Stimulated activated CD8-positive, alpha-beta memory T cell treated with anti-CD3 and anti-CD28 coated beads, Interleukin-7, amount 100 ng/mL, for 48 hours (primary cell): ENCODE measurements around the gene AP1M1.

Source experiments
- DNase-seq, 2 donors: peaks; one replicate each; pipeline ENCODE4 v3.0.0-alpha.2; 2020; ENCODE audit warnings: low read depth in 1 of 2; ENCODE audit errors: extremely low read depth in 1 of 2

The AP1M1 gene

DNA sequence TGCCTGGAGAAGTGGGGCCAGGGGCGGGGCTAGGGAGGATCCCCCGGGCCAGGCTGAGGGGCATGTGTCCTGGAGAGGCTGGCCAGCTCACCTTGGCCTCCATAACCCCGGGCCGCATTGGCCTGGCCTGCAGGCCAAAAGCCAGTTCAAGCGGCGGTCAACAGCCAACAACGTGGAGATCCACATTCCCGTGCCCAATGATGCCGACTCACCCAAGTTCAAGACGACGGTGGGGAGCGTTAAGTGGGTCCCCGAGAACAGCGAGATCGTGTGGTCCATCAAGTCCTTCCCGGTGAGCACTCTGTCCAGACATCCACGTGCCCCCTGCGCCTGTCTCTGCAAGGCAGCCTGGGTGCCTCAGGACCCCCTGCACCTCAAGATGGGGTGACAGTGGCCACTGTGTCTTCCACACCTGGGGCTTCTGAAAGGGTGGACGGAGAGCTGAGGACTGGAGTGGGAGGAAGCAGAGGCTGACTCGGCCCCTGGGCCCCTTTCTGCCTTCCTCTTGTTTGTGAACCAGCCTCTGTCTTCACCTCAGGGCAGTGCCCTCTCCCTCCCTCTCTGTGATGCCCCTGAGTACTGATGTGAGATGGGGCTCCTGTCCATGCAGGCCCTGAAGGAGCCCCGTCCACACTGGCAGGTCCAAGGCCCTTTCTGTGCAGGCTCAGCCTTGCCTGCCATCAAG is 31.1 kb downstream of the AP1M1 start:
- no peak for DNase-seq

DNA sequence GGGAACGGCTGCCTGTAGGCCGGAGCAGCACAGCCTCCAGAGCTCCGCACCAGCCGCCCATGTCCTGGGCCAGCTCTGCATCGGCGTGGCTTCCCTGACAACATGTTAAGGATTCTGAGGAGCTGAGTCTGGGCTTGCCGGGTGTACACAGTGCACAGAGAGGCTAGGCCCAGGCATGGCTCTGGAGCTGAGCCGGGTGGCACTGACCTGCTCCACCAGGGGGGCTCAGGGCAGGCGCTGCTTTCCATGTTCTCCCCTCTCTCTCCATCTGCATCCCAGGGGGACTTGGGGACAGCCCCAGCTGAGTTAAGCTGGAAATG is 31.6 kb downstream of the AP1M1 start:
- DNase-seq = no peak

- no peak for DNase-seq
Measured at GRCh38 chr19:16232127-16232526, 34.4 kb downstream of the AP1M1 start.

DNA sequence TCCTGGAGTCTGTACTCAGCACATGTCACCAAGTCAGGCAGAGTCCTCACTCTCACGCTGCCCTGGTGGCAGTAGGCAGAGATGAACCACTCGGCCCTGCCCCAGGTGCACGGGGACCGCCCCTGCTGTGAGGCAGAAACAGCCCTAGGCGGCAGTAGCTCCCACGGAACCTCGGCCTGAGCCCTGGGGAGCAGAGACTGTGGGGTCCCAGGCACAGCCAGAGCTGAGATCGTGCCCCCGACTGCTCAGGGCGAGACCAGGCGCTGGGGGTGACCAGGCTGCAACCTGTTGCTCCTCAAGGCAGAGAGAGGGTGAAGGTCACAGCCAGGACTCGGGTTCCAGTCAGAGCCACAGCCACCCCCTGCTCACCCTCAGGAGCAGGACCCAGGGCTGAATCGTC is 34.9 kb downstream of the AP1M1 start:
- DNase-seq = no peak

DNA sequence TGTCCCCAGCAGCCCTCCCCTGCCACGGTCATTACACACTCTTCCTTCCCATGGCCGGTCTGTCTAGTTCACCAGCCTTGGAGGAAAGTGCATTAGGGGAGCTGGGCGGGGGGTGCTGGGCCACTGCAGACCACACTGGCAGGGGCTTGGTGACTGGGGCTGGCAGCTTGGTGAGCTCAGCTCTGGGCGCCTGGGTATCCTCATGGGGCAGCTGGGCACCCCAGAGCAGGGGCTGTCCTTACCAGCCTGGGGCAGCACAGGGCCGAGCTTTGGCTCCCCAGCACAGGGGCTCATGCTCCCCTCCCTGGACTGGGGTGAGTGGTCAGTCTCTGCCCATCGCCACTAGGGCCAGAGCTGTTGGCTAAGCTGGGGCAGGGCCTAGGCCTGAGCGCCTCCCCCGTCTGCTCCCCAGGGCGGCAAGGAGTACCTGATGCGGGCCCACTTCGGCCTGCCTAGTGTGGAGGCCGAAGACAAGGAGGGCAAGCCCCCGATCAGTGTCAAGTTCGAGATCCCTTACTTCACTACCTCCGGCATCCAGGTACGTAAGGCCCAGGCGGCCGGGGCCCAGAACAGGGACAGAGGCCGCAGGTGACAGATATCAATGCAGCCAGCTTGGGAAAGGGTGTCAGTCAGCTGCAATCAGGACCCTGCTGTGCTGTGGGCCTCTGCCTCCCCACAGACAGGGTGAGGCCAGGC is 35.5 kb downstream of the AP1M1 start:
- no peak for DNase-seq

DNA sequence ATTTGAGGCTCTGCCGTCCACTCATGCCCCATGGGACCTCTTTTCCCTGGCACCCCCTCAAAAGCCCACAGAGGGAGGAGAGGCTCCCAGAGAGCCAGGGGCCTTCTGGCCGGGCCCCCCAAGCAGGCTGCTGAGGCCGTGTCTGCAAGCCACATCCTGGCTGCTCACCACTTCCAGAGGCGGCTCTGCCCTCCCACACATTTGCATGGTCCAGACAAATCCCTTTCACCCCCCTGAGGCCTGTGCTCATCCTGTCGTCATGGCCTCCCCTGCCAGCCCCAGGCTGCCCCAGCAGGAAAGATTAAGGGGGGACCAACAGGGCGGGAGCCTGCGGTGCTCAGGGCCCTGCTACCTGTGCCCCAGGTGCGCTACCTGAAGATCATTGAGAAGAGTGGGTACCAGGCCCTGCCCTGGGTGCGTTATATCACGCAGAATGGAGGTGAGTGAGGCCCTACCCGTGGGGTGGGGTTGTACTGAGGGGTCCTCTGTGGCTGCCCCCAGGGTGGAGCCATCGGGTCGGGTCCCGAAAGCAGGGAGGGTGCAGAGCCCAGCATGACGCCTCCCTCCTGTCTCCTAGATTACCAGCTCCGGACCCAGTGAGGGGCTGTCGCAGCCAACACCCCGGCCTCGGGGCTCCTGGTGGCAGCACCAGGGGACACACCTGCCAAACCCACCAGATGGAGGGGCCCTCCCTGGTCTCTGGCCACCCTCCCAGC is 36.3 kb downstream of the AP1M1 start:
- DNase-seq = no peak

- DNase-seq = no peak
Measured at GRCh38 chr19:16234552-16235445, 37.1 kb downstream of the AP1M1 start.

DNA sequence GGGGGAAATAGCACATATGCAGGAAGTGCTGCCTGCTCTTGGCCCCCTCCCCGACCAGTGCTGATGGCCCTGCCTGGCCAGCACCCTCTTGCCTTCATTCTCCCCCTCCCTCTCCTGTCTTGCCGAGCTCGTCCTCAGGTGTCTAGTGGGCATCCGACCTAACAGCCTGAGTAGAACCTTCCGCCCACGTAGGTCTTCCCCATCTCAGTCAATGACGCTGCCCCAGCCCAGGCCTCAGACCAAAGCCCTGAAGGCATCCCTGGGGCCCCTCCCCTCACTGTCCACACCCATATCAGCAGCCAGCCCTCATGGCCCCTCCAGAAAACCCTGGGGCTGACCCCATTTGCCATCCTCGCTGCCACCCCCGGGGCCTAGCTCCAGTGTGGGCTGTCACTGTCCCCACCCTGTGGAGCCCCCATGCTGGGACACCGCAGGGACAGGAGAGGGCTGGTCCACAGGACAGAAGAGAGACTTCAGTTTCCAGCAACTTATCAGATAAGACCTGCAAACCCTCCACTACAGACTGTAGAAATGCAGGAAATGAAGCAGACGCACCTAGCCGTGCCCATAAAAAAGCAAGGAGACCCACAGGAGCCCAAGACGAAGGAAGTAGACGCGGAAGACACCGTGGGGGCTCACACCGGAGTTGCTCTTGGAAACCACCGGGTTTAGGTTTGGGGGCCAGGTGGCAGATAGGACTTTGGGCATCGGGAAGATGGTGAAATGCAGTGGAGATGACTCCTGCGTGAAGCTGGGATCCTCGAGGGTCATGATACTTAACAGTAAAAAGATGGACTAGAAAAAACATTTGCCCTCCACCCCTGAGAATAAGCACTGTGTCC is 38.3 kb downstream of the AP1M1 start:
- DNase-seq = no peak

GRCh38 chr19:16244091-16244490 is 46.4 kb downstream of the AP1M1 start:
- DNase-seq = no peak

DNA sequence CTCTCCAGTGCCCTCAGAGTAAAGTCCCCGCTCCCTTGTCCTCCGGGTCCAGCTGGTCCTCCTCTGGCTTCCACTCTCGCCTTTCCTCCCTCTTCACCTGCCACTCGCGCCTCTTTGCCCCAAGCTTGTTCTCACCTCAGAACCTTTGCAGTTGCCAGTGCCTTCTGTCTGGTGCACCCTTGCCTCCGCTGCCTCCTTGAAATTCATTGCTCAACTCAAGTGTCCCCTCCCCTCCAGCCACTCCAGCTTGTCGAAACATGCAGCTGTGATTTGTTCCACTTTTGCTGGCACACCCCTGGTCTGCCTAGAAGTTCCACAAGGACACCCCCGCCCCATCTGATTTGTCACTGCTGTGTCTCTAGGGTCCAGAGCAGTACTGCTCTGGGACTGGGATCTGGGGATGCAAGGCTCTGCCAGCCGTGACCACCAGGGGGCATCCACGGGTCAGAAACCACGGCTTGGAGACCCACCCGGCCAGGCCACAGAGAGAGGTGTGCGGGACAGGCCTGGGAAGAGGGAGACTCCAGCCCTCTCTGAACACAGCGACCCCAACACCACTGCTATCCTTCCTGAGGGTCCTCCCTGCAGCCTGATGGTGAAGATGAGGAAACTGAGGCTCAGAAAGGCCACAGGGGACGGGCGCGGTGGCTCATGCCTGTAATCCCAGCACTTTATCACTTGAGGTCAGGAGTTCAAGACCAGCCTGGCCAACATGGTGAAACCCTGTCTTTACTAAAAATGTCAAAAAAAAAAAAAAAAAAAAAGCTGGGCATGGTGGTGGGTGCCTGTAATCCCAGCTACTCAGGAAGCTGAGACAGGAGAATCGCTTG is 49.9 kb downstream of the AP1M1 start:
- DNase-seq = peak; percentile 56 to 60

DNA sequence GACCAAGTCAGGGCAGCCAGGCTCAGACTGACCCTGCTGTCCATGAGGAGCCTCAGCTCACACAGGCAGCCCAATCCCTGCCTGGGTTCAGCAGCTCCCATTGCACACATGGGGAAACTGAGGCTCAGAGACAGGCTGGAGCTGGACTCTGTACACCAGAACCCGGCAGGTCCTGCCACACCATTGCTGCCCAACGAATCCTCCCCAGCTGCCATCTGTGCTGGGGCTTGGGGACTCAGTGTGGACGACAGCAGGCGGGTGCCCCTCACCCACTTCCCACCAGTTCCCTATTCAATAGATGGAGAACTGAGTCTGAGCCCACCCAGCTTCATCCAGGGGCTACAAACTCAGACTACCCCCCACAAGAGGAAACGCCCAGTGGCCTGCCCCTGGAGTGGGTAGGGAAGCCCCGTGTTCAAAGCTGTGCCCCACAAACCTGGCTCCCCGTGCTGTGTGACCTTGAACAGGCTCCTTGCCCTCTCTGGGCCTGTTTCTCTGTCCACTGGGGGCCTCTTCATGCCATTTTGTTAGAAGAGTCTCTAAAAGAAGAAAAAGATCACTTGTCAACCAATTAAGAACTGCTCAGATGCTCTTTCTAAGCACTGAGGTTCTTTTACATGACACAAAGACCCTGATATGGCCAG is 50.8 kb downstream of the AP1M1 start:
- no peak for DNase-seq

- no peak for DNase-seq
Measured at GRCh38 chr19:16249826-16250404, 52.2 kb downstream of the AP1M1 start.

- DNase-seq = no peak
Measured at GRCh38 chr19:16252459-16253205, 54.9 kb downstream of the AP1M1 start.

DNA sequence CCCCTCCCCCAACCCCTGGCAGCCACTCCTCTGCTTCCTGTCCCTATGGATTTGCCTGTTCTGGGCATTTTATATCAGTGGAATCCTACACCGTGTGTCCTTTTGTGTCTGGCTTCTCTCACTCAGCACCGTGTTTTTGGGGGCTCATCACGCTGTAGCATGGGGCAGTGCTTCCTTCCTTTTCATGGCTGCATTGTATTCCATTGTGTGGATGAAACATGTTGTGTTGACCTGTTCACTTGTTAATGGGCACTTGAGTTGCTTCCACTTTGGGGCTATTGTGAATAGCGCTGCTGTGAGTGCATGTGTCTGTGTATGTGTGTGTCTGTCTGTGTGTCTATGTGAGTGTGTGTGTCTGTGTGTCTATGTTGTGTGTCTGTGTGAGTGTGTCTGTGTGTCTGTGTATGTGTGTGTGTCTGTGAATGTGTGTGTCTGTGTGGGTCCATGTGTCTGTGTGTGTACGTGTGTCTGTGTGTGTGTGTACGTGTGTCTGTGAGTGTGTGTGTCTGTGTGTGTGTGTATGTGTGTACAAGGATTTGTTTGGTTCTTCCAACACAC is 57.2 kb downstream of the AP1M1 start:
- DNase-seq = no peak

GRCh38 chr19:16257509-16258002 is 59.8 kb downstream of the AP1M1 start:
- DNase-seq = no peak

- no peak for DNase-seq
Measured at GRCh38 chr19:16258440-16258903, 60.8 kb downstream of the AP1M1 start.
